ENCODE data around the gene FAM131B.

GRCh38 chr7:143391462-143392404 is 29.2 kb upstream of the FAM131B start:
- TF ChIP-seq, protein P1, sequence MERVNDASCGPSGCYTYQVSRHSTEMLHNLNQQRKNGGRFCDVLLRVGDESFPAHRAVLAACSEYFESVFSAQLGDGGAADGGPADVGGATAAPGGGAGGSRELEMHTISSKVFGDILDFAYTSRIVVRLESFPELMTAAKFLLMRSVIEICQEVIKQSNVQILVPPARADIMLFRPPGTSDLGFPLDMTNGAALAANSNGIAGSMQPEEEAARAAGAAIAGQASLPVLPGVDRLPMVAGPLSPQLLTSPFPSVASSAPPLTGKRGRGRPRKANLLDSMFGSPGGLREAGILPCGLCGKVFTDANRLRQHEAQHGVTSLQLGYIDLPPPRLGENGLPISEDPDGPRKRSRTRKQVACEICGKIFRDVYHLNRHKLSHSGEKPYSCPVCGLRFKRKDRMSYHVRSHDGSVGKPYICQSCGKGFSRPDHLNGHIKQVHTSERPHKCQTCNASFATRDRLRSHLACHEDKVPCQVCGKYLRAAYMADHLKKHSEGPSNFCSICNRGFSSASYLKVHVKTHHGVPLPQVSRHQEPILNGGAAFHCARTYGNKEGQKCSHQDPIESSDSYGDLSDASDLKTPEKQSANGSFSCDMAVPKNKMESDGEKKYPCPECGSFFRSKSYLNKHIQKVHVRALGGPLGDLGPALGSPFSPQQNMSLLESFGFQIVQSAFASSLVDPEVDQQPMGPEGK (CRISPR knock-in tag; IDR thresholded peaks at IDR 0.05; ENCODE audit: borderline replicate concordance), result 0 out of 2 replicates have a peak, but pooled peaks have one; percentile 55
- 0 out of 2 replicates have a peak, but pooled peaks have one; percentile 30 for TF ChIP-seq SNAI2 (CRISPR knock-in tag; IDR thresholded peaks at IDR 0.05)
- no peak for TF ChIP-seq TCF4 (CRISPR knock-in tag; IDR thresholded peaks at IDR 0.05; ENCODE audit: borderline replicate concordance)
- no peak for TF ChIP-seq ARNTL (CRISPR knock-in tag; IDR thresholded peaks at IDR 0.05; ENCODE audit: borderline replicate concordance, low read depth)
- TF ChIP-seq TSHZ2 (CRISPR knock-in tag; IDR thresholded peaks at IDR 0.05), result no peak
- TF ChIP-seq RARB (CRISPR knock-in tag; IDR thresholded peaks at IDR 0.05), result no peak
- peak; percentile 70 for TF ChIP-seq ISL1 (CRISPR knock-in tag; IDR thresholded peaks at IDR 0.05)
- TF ChIP-seq, protein P2, sequence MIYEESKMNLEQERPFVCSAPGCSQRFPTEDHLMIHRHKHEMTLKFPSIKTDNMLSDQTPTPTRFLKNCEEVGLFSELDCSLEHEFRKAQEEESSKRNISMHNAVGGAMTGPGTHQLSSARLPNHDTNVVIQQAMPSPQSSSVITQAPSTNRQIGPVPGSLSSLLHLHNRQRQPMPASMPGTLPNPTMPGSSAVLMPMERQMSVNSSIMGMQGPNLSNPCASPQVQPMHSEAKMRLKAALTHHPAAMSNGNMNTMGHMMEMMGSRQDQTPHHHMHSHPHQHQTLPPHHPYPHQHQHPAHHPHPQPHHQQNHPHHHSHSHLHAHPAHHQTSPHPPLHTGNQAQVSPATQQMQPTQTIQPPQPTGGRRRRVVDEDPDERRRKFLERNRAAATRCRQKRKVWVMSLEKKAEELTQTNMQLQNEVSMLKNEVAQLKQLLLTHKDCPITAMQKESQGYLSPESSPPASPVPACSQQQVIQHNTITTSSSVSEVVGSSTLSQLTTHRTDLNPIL (CRISPR knock-in tag; IDR thresholded peaks at IDR 0.05; ENCODE audit: low read depth), result no peak
- no peak for TF ChIP-seq ZFP30 (CRISPR knock-in tag; IDR thresholded peaks at IDR 0.05)
- no peak for TF ChIP-seq CSDC2 (CRISPR knock-in tag; IDR thresholded peaks at IDR 0.05)
- no peak for TF ChIP-seq PPARA (CRISPR knock-in tag; IDR thresholded peaks at IDR 0.05; ENCODE audit: borderline replicate concordance)
- no peak for TF ChIP-seq CSRNP3 (CRISPR knock-in tag; IDR thresholded peaks at IDR 0.05)
- no peak for TF ChIP-seq ZFP3 (CRISPR knock-in tag; IDR thresholded peaks at IDR 0.05)

Data from SK-N-SH treated with all-trans-retinoic acid at 6 μM for 48 hours (cell line).